ENCODE data around the gene ZNF627. TPM values are rescaled to one million over a fixed set of nuclear protein-coding genes. Genes with fewer than 3 reads are reported as not detected.
"Not testable (repeated sequence)": the region's sequence is repeated elsewhere in the genome, so short reads cannot be mapped to it uniquely, and the experiment has no call there.

Gene ZNF627
- total RNA-seq, 4 donors from 2014 or later, result 6.1 to 8.9 (median 7.9) TPM

GRCh38 chr19:11558881-11559828 lies 38.1 kb upstream of the ZNF627 start, which contains the start of gene ELOF1:
Gene ELOF1, minus strand, starts transcription at chr19:11559230. Its CDS starts 4,883 bp downstream, at chr19:11554347.
- Histone ChIP-seq H3K9me3 (no peaks in the 10 kb centered on the region), H3K36me3 (peaks cover 14% of the 10 kb centered on the region), H3K27ac (peak within 1 kb of the TSS; percentile 55), H3K4me1 (peaks cover 28% of the 10 kb centered on the region), H3K4me3 (peak within 1 kb of the TSS; percentile 83), H3K27me3 (no peaks in the 10 kb centered on the region)
- WGBS, result 3% methylated on average over 40 of the region's 57 CpGs
- peak; percentile 98 for DNase-seq (ENCODE audit: low spot score in 2 of 2)
- TF ChIP-seq POLR2AphosphoS5 (IDR thresholded peaks at IDR 0.05), result peak in 1 of 3 donors; percentile 61
- peak in 1 of 2 donors; percentile 28 for TF ChIP-seq POLR2A (IDR thresholded peaks at IDR 0.05)
- no peak for TF ChIP-seq EP300 (IDR thresholded peaks at IDR 0.05)
- TF ChIP-seq, protein P1, sequence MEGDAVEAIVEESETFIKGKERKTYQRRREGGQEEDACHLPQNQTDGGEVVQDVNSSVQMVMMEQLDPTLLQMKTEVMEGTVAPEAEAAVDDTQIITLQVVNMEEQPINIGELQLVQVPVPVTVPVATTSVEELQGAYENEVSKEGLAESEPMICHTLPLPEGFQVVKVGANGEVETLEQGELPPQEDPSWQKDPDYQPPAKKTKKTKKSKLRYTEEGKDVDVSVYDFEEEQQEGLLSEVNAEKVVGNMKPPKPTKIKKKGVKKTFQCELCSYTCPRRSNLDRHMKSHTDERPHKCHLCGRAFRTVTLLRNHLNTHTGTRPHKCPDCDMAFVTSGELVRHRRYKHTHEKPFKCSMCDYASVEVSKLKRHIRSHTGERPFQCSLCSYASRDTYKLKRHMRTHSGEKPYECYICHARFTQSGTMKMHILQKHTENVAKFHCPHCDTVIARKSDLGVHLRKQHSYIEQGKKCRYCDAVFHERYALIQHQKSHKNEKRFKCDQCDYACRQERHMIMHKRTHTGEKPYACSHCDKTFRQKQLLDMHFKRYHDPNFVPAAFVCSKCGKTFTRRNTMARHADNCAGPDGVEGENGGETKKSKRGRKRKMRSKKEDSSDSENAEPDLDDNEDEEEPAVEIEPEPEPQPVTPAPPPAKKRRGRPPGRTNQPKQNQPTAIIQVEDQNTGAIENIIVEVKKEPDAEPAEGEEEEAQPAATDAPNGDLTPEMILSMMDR (IDR thresholded peaks at IDR 0.05), result peak in 1 of 2 donors; percentile 15

GRCh38 chr19:11560404-11561051 lies 36.8 kb upstream of the ZNF627 start:
- Histone ChIP-seq H3K27ac (no peak overlapping the region), H3K4me3 (peak overlapping the region; percentile 83), H3K4me1 (peaks cover 28% of the 10 kb centered on the region), H3K9me3 (no peaks in the 10 kb centered on the region), H3K27me3 (no peaks in the 10 kb centered on the region), H3K36me3 (peaks cover 6% of the 10 kb centered on the region)
- WGBS, result 16% methylated on average over 9 of the region's 9 CpGs
- DNase-seq (ENCODE audit: low spot score in 2 of 2), result no peak
- no peak for TF ChIP-seq POLR2AphosphoS5 (IDR thresholded peaks at IDR 0.05)
- TF ChIP-seq, protein P1 (IDR thresholded peaks at IDR 0.05), result peak; percentile 28 to 46

DNA sequence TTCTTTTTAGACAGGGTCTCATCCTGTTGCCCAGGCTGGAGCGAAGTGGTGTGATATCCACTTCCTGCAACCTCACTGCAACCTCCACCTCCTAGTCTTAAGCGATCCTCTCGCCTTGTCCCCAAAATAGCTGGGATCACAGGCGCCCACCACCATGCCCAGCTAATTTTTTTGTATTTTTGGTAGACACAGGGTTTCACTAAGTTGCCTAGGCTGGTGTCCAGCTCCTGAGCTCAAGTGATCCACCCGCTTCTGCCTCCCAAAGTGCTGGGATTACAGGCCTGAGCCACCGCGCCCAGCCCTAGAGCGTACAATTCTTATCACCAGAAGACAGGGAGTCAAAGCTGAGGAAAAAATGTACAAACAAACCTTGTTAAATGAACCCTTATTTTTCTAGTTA lies 33.8 kb upstream of the ZNF627 start:
- Histone ChIP-seq H3K4me3 (no peak overlapping the region), H3K9me3 (no peaks in the 10 kb centered on the region), H3K27ac (no peak overlapping the region), H3K4me1 (peaks cover 13% of the 10 kb centered on the region), H3K27me3 (no peaks in the 10 kb centered on the region), H3K36me3 (no peaks in the 10 kb centered on the region)
- TF ChIP-seq POLR2AphosphoS5 (IDR thresholded peaks at IDR 0.05) (no peak), EP300 (IDR thresholded peaks at IDR 0.05) (no peak), POLR2A (IDR thresholded peaks at IDR 0.05) (no peak)
- TF ChIP-seq, protein P1 (IDR thresholded peaks at IDR 0.05), result no peak
- 86% methylated on average over 8 of the region's 8 CpGs for WGBS
- DNase-seq (ENCODE audit: low spot score in 2 of 2), result no peak

- DNase-seq (ENCODE audit: low spot score in 2 of 2); H3K36me3 ChIP-seq; H3K9me3 ChIP-seq; H3K27ac ChIP-seq; H3K27me3 ChIP-seq; H3K4me3 ChIP-seq: not testable (repeated sequence)
- H3K4me1 ChIP-seq, result peaks cover 11% of the 10 kb centered on the region
- WGBS, result 81% methylated on average over 6 of the region's 6 CpGs
These were observed 33.0 kb upstream of the ZNF627 start for GRCh38 chr19:11564082-11564807.

DNA sequence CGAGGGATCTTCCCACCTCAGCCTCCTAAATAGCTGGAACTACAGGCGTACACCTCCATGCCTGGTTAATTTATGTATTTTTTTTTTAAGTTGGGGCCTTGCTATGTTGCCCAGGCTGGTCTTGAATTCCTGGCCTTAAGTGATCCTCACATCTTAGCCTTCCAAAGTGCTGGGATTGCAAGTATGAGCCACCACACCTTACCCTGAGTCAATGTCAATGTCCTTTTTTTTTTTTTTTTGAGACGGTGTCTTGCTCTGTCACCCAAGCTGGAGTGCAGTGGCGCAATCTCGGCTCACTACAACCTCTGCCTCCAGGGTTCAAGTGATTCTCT lies 31.7 kb upstream of the ZNF627 start:
- WGBS, result 82% methylated on average over 5 of the region's 5 CpGs
- H3K4me3 ChIP-seq; H3K27me3 ChIP-seq; H3K27ac ChIP-seq; H3K36me3 ChIP-seq; DNase-seq (ENCODE audit: low spot score in 2 of 2); H3K4me1 ChIP-seq; H3K9me3 ChIP-seq: not testable (repeated sequence)

DNA sequence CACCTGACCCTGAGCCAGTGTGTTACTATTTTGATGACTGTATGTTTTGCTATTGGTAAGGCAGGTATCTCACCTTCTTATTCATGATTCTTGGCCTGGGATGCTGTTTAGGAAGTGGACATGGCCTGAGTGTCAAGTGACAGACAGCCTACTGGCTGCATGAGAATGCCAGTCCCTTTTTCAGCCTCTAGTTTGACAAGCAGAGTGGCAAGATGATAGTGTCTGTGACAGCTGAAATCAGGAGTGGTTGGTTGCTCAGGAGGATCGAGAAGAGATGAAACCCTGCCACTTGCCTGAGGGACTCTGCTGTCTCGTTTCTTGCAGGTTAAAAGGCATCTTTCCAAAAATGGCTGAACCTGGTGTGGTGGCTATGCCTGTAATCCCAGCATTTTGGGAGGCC lies 31.1 kb upstream of the ZNF627 start:
- no peak overlapping the region for H3K27ac ChIP-seq
- H3K4me3 ChIP-seq, result no peak overlapping the region
- H3K36me3 ChIP-seq, result no peaks in the 10 kb centered on the region
- no peaks in the 10 kb centered on the region for H3K4me1 ChIP-seq
- no peaks in the 10 kb centered on the region for H3K9me3 ChIP-seq
- TF ChIP-seq POLR2AphosphoS5 (IDR thresholded peaks at IDR 0.05) (no peak), EP300 (IDR thresholded peaks at IDR 0.05) (no peak), POLR2A (IDR thresholded peaks at IDR 0.05) (no peak)
- TF ChIP-seq, protein P1 (IDR thresholded peaks at IDR 0.05), result no peak
- WGBS, result 66% methylated on average over 2 of the region's 2 CpGs
- no peak for DNase-seq (ENCODE audit: low spot score in 2 of 2)
- H3K27me3 ChIP-seq, result no peaks in the 10 kb centered on the region
